A549 (cell line): ENCODE results near the gene UBXN7.

Experiments used
- EP300 ChIP-seq, 2 experiments: fragments of >200 bp; sonication (Bioruptor Twin); formaldehyde crosslinking; IDR thresholded peaks; 2 replicates in 1 of 2; 3 replicates in 1 of 2; pipeline ENCODE4 v1.6.1; 2016 to 2017
- MAFK ChIP-seq: fragments of 450-650 bp; IDR thresholded peaks from 2 replicates; pipeline ENCODE4 v1.6.1; 2014; ENCODE audit not compliant: partially characterized antibody
- MAZ ChIP-seq: fragments of 150-350 bp; IDR thresholded peaks from 2 replicates; pipeline ENCODE4 v1.6.1; 2014; ENCODE audit warnings: antibody characterized with exemption, low read depth, low read length, borderline replicate concordance
- POLR2A ChIP-seq: IDR thresholded peaks from 2 replicates; pipeline ENCODE4 v1.6.1; 2012; ENCODE audit warnings: mild to moderate bottlenecking, low read length
- RFX5 ChIP-seq: fragments of 450-650 bp; IDR thresholded peaks from 2 replicates; pipeline ENCODE4 v1.7.1; 2014; ENCODE audit warnings: antibody characterized with exemption, mild to moderate bottlenecking, moderate library complexity
- TF ChIP-seq, protein P1 (sequence below): fragments of >200 bp; sonication (Bioruptor Twin); formaldehyde crosslinking; IDR thresholded peaks from 3 replicates; pipeline ENCODE4 v1.5.1; 2016

DNA sequence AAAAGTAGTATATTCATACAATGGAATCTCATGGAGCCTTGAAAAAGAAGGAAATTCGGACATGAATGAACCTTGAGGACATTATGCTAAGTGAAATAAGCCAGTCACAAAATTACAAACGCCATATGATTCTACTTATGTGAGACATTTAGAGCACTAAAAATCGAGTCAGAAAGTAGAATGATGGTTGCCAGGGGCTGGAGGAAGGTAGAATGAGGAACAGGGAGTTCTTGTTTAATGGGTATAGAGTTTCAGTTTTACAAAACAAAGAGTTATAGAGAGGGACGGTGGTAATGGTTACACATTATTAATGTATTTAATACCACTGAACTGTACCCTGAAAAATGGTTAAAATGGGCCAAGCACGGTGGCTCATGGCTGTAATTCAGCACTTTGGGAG is 19.5 kb downstream of the UBXN7 start:
- TF ChIP-seq, protein P1, sequence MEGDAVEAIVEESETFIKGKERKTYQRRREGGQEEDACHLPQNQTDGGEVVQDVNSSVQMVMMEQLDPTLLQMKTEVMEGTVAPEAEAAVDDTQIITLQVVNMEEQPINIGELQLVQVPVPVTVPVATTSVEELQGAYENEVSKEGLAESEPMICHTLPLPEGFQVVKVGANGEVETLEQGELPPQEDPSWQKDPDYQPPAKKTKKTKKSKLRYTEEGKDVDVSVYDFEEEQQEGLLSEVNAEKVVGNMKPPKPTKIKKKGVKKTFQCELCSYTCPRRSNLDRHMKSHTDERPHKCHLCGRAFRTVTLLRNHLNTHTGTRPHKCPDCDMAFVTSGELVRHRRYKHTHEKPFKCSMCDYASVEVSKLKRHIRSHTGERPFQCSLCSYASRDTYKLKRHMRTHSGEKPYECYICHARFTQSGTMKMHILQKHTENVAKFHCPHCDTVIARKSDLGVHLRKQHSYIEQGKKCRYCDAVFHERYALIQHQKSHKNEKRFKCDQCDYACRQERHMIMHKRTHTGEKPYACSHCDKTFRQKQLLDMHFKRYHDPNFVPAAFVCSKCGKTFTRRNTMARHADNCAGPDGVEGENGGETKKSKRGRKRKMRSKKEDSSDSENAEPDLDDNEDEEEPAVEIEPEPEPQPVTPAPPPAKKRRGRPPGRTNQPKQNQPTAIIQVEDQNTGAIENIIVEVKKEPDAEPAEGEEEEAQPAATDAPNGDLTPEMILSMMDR, result no peak
- TF ChIP-seq POLR2A (no peak), EP300 (IDR thresholded peaks at IDR 0.05) (no peak), RFX5 (no peak), MAFK (no peak), MAZ (no peak)
